Gastroesophageal sphincter (tissue), 3 donors: ENCODE measurements around the gene PTPRD.

Experiments used
- CTCF ChIP-seq, 4 experiments: fragments of 200-600 bp in 2 of 4; fragments of 450-650 bp in 2 of 4; sonication (generic) in 1 of 4; IDR thresholded peaks; one replicate each; pipeline ENCODE4 v1.5.1; 2017 to 2019; ENCODE audit warnings: antibody characterized with exemption in 4 of 4, mild to moderate bottlenecking in 2 of 4, moderate library complexity in 2 of 4
- POLR2A ChIP-seq, 2 donors: fragments of 450-650 bp; IDR thresholded peaks; one replicate each; pipeline ENCODE4 v1.6.1; 2017; ENCODE audit warnings: antibody characterized with exemption in 2 of 2, mild to moderate bottlenecking in 2 of 2, moderate library complexity in 1 of 2
- POLR2AphosphoS5 ChIP-seq: sonication (generic); formaldehyde crosslinking; IDR thresholded peaks from one replicate; pipeline ENCODE4 v1.6.1; 2017; ENCODE audit warnings: antibody characterized with exemption

GRCh38 chr9:8436786-8437185 is 2176.0 kb downstream of the PTPRD start:
- no peak for TF ChIP-seq POLR2AphosphoS5
- no peak for TF ChIP-seq POLR2A (IDR thresholded peaks at IDR 0.05)
- TF ChIP-seq CTCF (IDR thresholded peaks at IDR 0.05): no peak
